OCI-LY1 (cell line): ENCODE data around the gene ADCY4.
"Not testable (repeated sequence)": the region's sequence is repeated elsewhere in the genome, so short reads cannot be mapped to it uniquely, and the experiment has no call there.

Experiments
- H2AFZ ChIP-seq: fragments of 200-600 bp; sonication (generic), shearing (Covaris generic); 2 replicates; pipeline ENCODE4 v1.6.0; 2014; ENCODE audit warnings: antibody characterized with exemption, mild to moderate bottlenecking, low read length
- H3F3A ChIP-seq: fragments of 200-600 bp; sonication (generic), shearing (Covaris generic); 2 replicates; pipeline ENCODE4 v1.6.0; 2014; ENCODE audit warnings: mild to moderate bottlenecking, antibody characterized with exemption, low read length, moderate library complexity; ENCODE audit not compliant: insufficient read depth
- H3K27ac ChIP-seq: fragments of 200-600 bp; sonication (generic); 2 replicates; pipeline ENCODE4 v1.5.1; 2014; ENCODE audit warnings: low read length, mixed run types, mild to moderate bottlenecking, low read depth; ENCODE audit not compliant: poor library complexity, severe bottlenecking
- H3K27me3 ChIP-seq: fragments of 200-600 bp; sonication (generic); 2 replicates; pipeline ENCODE4 v1.6.0; 2014; ENCODE audit warnings: antibody characterized with exemption, mild to moderate bottlenecking, low read length, moderate library complexity; ENCODE audit not compliant: insufficient read depth
- H3K36me3 ChIP-seq: fragments of 200-600 bp; sonication (generic); 2 replicates; pipeline ENCODE4 v1.6.1; 2014; ENCODE audit warnings: mild to moderate bottlenecking, antibody characterized with exemption, low read length, moderate library complexity, mixed read lengths; ENCODE audit not compliant: insufficient read depth
- H3K4me1 ChIP-seq: fragments of 200-600 bp; sonication (generic); 2 replicates; pipeline ENCODE4 v1.5.1; 2014; ENCODE audit warnings: mild to moderate bottlenecking, low read length, moderate library complexity; ENCODE audit not compliant: insufficient read depth, severe bottlenecking
- H3K4me2 ChIP-seq: fragments of 200-600 bp; sonication (generic), shearing (Covaris generic); 2 replicates; pipeline ENCODE4 v1.6.1; 2014; ENCODE audit warnings: low read length
- H3K4me3 ChIP-seq: fragments of 200-600 bp; sonication (generic); 2 replicates; pipeline ENCODE4 v1.5.1; 2014; ENCODE audit warnings: low read length, low read depth, mild to moderate bottlenecking, mixed read lengths; ENCODE audit not compliant: poor library complexity, severe bottlenecking
- H3K79me2 ChIP-seq: fragments of 200-600 bp; shearing (Covaris generic); 2 replicates; pipeline ENCODE4 v1.6.1; 2016; ENCODE audit warnings: mixed run types, low read length, mixed read lengths; ENCODE audit not compliant: insufficient read depth
- H3K9ac ChIP-seq: fragments of 200-600 bp; sonication (generic), shearing (Covaris generic); 2 replicates; pipeline ENCODE4 v1.6.1; 2014; ENCODE audit warnings: mild to moderate bottlenecking, low read length, mixed read lengths
- H3K9me2 ChIP-seq: fragments of 200-600 bp; sonication (generic), shearing (Covaris generic); 2 replicates; pipeline ENCODE4 v1.6.1; 2014; ENCODE audit warnings: low read depth, mild to moderate bottlenecking, low read length, mixed read lengths
- H3K9me3 ChIP-seq: fragments of 200-600 bp; shearing (Covaris generic); 2 replicates; pipeline ENCODE4 v1.6.1; 2014; ENCODE audit warnings: low read length, mixed read lengths
- H4K20me1 ChIP-seq: fragments of 200-600 bp; sonication (generic), shearing (Covaris generic); 2 replicates; pipeline ENCODE4 v1.6.0; 2016; ENCODE audit warnings: mild to moderate bottlenecking, low read length; ENCODE audit not compliant: insufficient read depth
- CTCF ChIP-seq: fragments of 200-600 bp; sonication (generic), shearing (Covaris generic); IDR thresholded peaks from 2 replicates; pipeline ENCODE4 v1.5.1; 2017; ENCODE audit warnings: mild to moderate bottlenecking, antibody characterized with exemption, low read length, moderate library complexity, mixed read lengths
- EZH2 ChIP-seq: fragments of 200-600 bp; sonication (generic), shearing (Covaris generic); IDR thresholded peaks from 2 replicates; pipeline ENCODE4 v1.8.0; 2017; ENCODE audit warnings: borderline replicate concordance, mixed run types, mild to moderate bottlenecking, antibody characterized with exemption, low read length, moderate library complexity, mixed read lengths

The ADCY4 gene

GRCh38 chr14:24327914-24328313 lies 7.0 kb downstream of the ADCY4 start:
- H3K9me2 ChIP-seq, H3K4me3 ChIP-seq, H4K20me1 ChIP-seq, H3K27ac ChIP-seq, H2AFZ ChIP-seq, H3K79me2 ChIP-seq, H3K4me2 ChIP-seq, H3K9me3 ChIP-seq, H3K9ac ChIP-seq, H3F3A ChIP-seq, H3K36me3 ChIP-seq: not testable (repeated sequence)
- peak; percentile 31 for TF ChIP-seq CTCF
- peaks cover 10% of the 10 kb centered on the region; the same call in 1 of the 2 replicates for H3K27me3 ChIP-seq
- peaks cover 13% of the 10 kb centered on the region for H3K4me1 ChIP-seq

- no peak for TF ChIP-seq CTCF
- no peak for TF ChIP-seq EZH2
- Histone ChIP-seq H3K27me3 (peaks cover 10% of the 10 kb centered on the region; the same call in 1 of the 2 replicates), H3K4me3 (no peak overlapping the region), H3K4me2 (no peak overlapping the region), H3K9ac (no peak overlapping the region), H3K9me2 (no peaks in the 10 kb centered on the region), H3K9me3 (no peaks in the 10 kb centered on the region), H3K36me3 (no peaks in the 10 kb centered on the region), H3F3A (no peaks in the 10 kb centered on the region), H3K27ac (no peak overlapping the region), H3K4me1 (peaks cover 7% of the 10 kb centered on the region), H4K20me1 (no peaks in the 10 kb centered on the region), H2AFZ (no peak overlapping the region), H3K79me2 (no peaks in the 10 kb centered on the region)
Measured at GRCh38 chr14:24327303-24327702, 7.6 kb downstream of the ADCY4 start.

- Histone ChIP-seq H3K4me2 (no peak overlapping the region), H3K9me3 (no peaks in the 10 kb centered on the region)
Measured at GRCh38 chr14:24325963-24326362, 8.9 kb downstream of the ADCY4 start.

More at GRCh38 chr14:24325963-24326362, 8.9 kb downstream of the ADCY4 start:
- H2AFZ ChIP-seq = no peak overlapping the region
- H3K4me1 ChIP-seq = no peaks in the 10 kb centered on the region
- no peaks in the 10 kb centered on the region for H3K36me3 ChIP-seq
- no peaks in the 10 kb centered on the region for H3K79me2 ChIP-seq
- no peak overlapping the region for H3K9ac ChIP-seq
- H3K27ac ChIP-seq = no peak overlapping the region
- H3F3A ChIP-seq = no peaks in the 10 kb centered on the region
- no peak for TF ChIP-seq CTCF
- no peak for TF ChIP-seq EZH2
- H3K27me3 ChIP-seq = peaks cover 6% of the 10 kb centered on the region; the same call in 1 of the 2 replicates
- no peak overlapping the region for H3K4me3 ChIP-seq
- H4K20me1 ChIP-seq = no peaks in the 10 kb centered on the region
- H3K9me2 ChIP-seq = no peaks in the 10 kb centered on the region
